Measurements from ENCODE around the gene ST14. TPM values are rescaled to one million over a fixed set of nuclear protein-coding genes. Genes with fewer than 3 reads are reported as not detected.

Gene ST14
- polyA plus RNA-seq, 1 of the 3 experiments (the other 2 are of a cell fraction), result not detected

- Histone ChIP-seq H3K79me2 (ENCODE audit: insufficient read depth) (peaks cover 36% of the 10 kb centered on the region), H3K27ac (ENCODE audit: low read depth in 2 of 2, low read length in 1 of 2) (no peak overlapping the region), H3K4me3 (ENCODE audit: low read depth in 2 of 2, low read length in 1 of 2) (no peak overlapping the region), H3K9ac (no peak overlapping the region), H3K9me2 (no peaks in the 10 kb centered on the region), H3K36me3 (replicated peaks in 1 of 2; ENCODE audit: control insufficient read depth in 1 of 2, insufficient read depth in 2 of 2, low read length in 1 of 2) (peaks cover 77 to 85% of the 10 kb centered on the region in 2 experiments), H2AFZ (ENCODE audit: low read depth) (no peak overlapping the region), H3F3A (replicated peaks; ENCODE audit: insufficient read depth) (peaks cover 17% of the 10 kb centered on the region), H3K4me1 (ENCODE audit: control insufficient read depth in 1 of 2, insufficient read depth in 2 of 2, low read depth in 1 of 2, low read length in 1 of 2) (peaks cover 0 to 2% of the 10 kb centered on the region in 2 experiments; a peak in 1 of 4 replicates), H3K9me3 (no peaks in the 10 kb centered on the region), H3K4me2 (no peak overlapping the region), H3K27me3 (ENCODE audit: insufficient read depth) (no peaks in the 10 kb centered on the region), H4K20me1 (ENCODE audit: insufficient read depth) (peaks cover 56% of the 10 kb centered on the region)
- DNase-seq, result no peak
- WGBS (ENCODE audit: low lambda C conversion rate), result 96% methylated on average over 4 of the region's 4 CpGs
- POLR2A ChIA-PET, result no interaction called here
- TF ChIP-seq RFX5 (IDR thresholded peaks at IDR 0.05; ENCODE audit: low read length), result no peak
- no peak for TF ChIP-seq FOXJ3 (CRISPR knock-in tag; IDR thresholded peaks at IDR 0.05)
- TF ChIP-seq JUND (IDR thresholded peaks at IDR 0.05), result no peak
- no peak for TF ChIP-seq RXRA (IDR thresholded peaks at IDR 0.05; ENCODE audit: borderline replicate concordance, low read depth)
- TF ChIP-seq FOSL2 (IDR thresholded peaks at IDR 0.05; ENCODE audit: borderline replicate concordance, low read depth), result no peak
- no peak for TF ChIP-seq CHD2 (IDR thresholded peaks at IDR 0.05; ENCODE audit: low read length, partially characterized antibody)
- no peak for TF ChIP-seq TEAD4 (IDR thresholded peaks at IDR 0.05; ENCODE audit: borderline replicate concordance, insufficient read depth)
- TF ChIP-seq RAD21 (IDR thresholded peaks at IDR 0.05; ENCODE audit: low read length), result no peak
- TF ChIP-seq ZBTB33 (IDR thresholded peaks at IDR 0.05; ENCODE audit: borderline replicate concordance, low read depth), result no peak
- TF ChIP-seq USF1 (IDR thresholded peaks at IDR 0.05; ENCODE audit: borderline replicate concordance, low read depth), result no peak
- no peak for TF ChIP-seq POLR2AphosphoS5 (IDR thresholded peaks at IDR 0.05; ENCODE audit: low read depth, low read length)
- no peak for TF ChIP-seq GATA2 (CRISPR knock-in tag; IDR thresholded peaks at IDR 0.05)
- TF ChIP-seq NRF1 (IDR thresholded peaks at IDR 0.05; ENCODE audit: low read depth, low read length), result no peak
- CTCF ChIA-PET, result interaction anchor here (0.5 to 2.6 kb wide), 2 partner anchors 11 to 202 kb away, joined by 3 to 10 read pairs; no protein-coding TSS in a partner anchor
These were observed 33.9 kb upstream of the ST14 start for GRCh38 chr11:130125638-130126037.

DNA sequence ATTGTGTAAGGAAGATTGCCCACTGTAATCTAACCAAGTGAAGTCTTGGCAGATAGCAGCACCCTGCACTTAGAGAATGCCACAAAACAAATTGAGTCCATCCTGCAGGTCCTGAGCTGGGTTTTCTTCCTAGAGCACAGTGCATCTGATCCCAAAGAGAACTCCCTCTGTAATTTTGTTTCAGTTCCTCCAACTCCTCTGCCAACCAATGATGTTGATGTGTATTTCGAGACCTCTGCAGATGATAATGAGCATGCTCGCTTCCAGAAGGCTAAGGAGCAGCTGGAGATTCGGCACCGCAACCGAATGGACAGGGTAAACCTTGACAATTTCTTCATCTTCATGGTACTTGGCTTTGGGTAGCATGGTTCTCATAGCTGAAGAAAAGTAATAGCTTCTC, 33.1 kb upstream of the ST14 start:
- ChIA-PET CTCF (interaction anchor here (0.5 to 2.6 kb wide), 3 partner anchors 55 to 296 kb away, joined by 3 to 10 read pairs (median 3); no protein-coding TSS in a partner anchor), POLR2A (no interaction called here)
- peaks cover 18% of the 10 kb centered on the region for H3F3A ChIP-seq (replicated peaks; ENCODE audit: insufficient read depth)

More for the DNA sequence above, 33.1 kb upstream of the ST14 start:
- peaks cover 82 to 92% of the 10 kb centered on the region in 2 experiments for H3K36me3 ChIP-seq (replicated peaks in 1 of 2; ENCODE audit: control insufficient read depth in 1 of 2, insufficient read depth in 2 of 2, low read length in 1 of 2)
- TF ChIP-seq NFIC (IDR thresholded peaks at IDR 0.05; ENCODE audit: borderline replicate concordance) (no peak), CHD2 (IDR thresholded peaks at IDR 0.05; ENCODE audit: low read length, partially characterized antibody) (no peak), MEF2A (IDR thresholded peaks at IDR 0.05; ENCODE audit: borderline replicate concordance, low read depth) (no peak), USF1 (IDR thresholded peaks at IDR 0.05; ENCODE audit: borderline replicate concordance, low read depth) (no peak), TEAD4 (IDR thresholded peaks at IDR 0.05; ENCODE audit: borderline replicate concordance, insufficient read depth) (no peak), GABPA (IDR thresholded peaks at IDR 0.05; ENCODE audit: low read depth) (no peak), GATA2 (CRISPR knock-in tag; IDR thresholded peaks at IDR 0.05) (no peak), TAF1 (IDR thresholded peaks at IDR 0.05; ENCODE audit: borderline replicate concordance, low read depth, low read length) (no peak), NRF1 (IDR thresholded peaks at IDR 0.05; ENCODE audit: low read depth, low read length) (no peak), RCOR1 (IDR thresholded peaks at IDR 0.05; ENCODE audit: low read length) (no peak), MXI1 (IDR thresholded peaks at IDR 0.05; ENCODE audit: low read depth, low read length) (no peak), RXRA (IDR thresholded peaks at IDR 0.05; ENCODE audit: borderline replicate concordance, low read depth) (no peak), FOXJ3 (CRISPR knock-in tag; IDR thresholded peaks at IDR 0.05) (no peak), SMC3 (IDR thresholded peaks at IDR 0.05; ENCODE audit: low read depth, low read length) (no peak), FOSL2 (IDR thresholded peaks at IDR 0.05; ENCODE audit: borderline replicate concordance, low read depth) (no peak)
- TF ChIP-seq, protein P1, sequence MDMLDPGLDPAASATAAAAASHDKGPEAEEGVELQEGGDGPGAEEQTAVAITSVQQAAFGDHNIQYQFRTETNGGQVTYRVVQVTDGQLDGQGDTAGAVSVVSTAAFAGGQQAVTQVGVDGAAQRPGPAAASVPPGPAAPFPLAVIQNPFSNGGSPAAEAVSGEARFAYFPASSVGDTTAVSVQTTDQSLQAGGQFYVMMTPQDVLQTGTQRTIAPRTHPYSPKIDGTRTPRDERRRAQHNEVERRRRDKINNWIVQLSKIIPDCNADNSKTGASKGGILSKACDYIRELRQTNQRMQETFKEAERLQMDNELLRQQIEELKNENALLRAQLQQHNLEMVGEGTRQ (IDR thresholded peaks at IDR 0.05; ENCODE audit: borderline replicate concordance, low read depth, low read length), result no peak
- no peak overlapping the region for H2AFZ ChIP-seq (ENCODE audit: low read depth)
- H3K9me2 ChIP-seq, result no peaks in the 10 kb centered on the region
- H3K9ac ChIP-seq, result no peak overlapping the region
- DNase-seq, result no peak
- no peak overlapping the region for H3K4me3 ChIP-seq (ENCODE audit: low read depth in 2 of 2, low read length in 1 of 2)
- peaks cover 50% of the 10 kb centered on the region for H4K20me1 ChIP-seq (ENCODE audit: insufficient read depth)
- no peaks in the 10 kb centered on the region for H3K27me3 ChIP-seq (ENCODE audit: insufficient read depth)
- 98% methylated on average over 5 of the region's 5 CpGs for WGBS (ENCODE audit: low lambda C conversion rate)
- no peak overlapping the region for H3K27ac ChIP-seq (ENCODE audit: low read depth in 2 of 2, low read length in 1 of 2)
- no peaks in the 10 kb centered on the region for H3K9me3 ChIP-seq
- no peak overlapping the region for H3K4me2 ChIP-seq
- H3K79me2 ChIP-seq (ENCODE audit: insufficient read depth), result peaks cover 32% of the 10 kb centered on the region
- H3K4me1 ChIP-seq (ENCODE audit: control insufficient read depth in 1 of 2, insufficient read depth in 2 of 2, low read depth in 1 of 2, low read length in 1 of 2), result peaks cover 0 to 2% of the 10 kb centered on the region in 2 experiments; a peak in 1 of 4 replicates

Data from SK-N-SH (cell line).